ENCODE results near the gene SPPL3. TPM values are rescaled to one million over a fixed set of nuclear protein-coding genes. Genes with fewer than 3 reads are reported as not detected.

Gene SPPL3
- total RNA-seq, 2 donors from 2014 or later, result 13.5 to 16.5 TPM

- no peak for ATAC-seq
- WGBS, 2 donors, result 59 to 72% methylated on average over 3 of the region's 3 CpGs
These were observed 35.4 kb upstream of the SPPL3 start for GRCh38 chr12:120939523-120939922.

GRCh38 chr12:120938496-120938895, 34.3 kb upstream of the SPPL3 start:
- intact Hi-C loops (cut with DNase I), result no loop called here
- no peaks in the 10 kb centered on the region for H3K4me1 ChIP-seq
- ATAC-seq (no peak), DNase-seq (no peak)
- H3K9me3 ChIP-seq, result no peaks in the 10 kb centered on the region
- H3K36me3 ChIP-seq (replicated peaks in 1 of 2; ENCODE audit: insufficient read depth in 1 of 2, low read depth in 2 of 2), result no peaks in the 10 kb centered on the region
- WGBS, 2 donors, result 77 to 98% methylated on average over 3 of the region's 3 CpGs
- H3K27ac ChIP-seq, result no peak overlapping the region
- TF ChIP-seq CTCF (IDR thresholded peaks at IDR 0.05), result no peak
- no peak for TF ChIP-seq POLR2A (IDR thresholded peaks at IDR 0.05)
- H3K27me3 ChIP-seq, result no peaks in the 10 kb centered on the region
- H3K4me3 ChIP-seq, result no peak overlapping the region

More at GRCh38 chr12:120939523-120939922, 35.4 kb upstream of the SPPL3 start:
- Histone ChIP-seq H3K27me3 (no peaks in the 10 kb centered on the region), H3K4me1 (no peaks in the 10 kb centered on the region), H3K27ac (peak overlapping the region in 1 of 4 donors; percentile 43), H3K36me3 (replicated peaks in 1 of 2; ENCODE audit: insufficient read depth in 1 of 2, low read depth in 2 of 2) (no peaks in the 10 kb centered on the region), H3K4me3 (no peak overlapping the region), H3K9me3 (no peaks in the 10 kb centered on the region)
- intact Hi-C loops (cut with DNase I), result no loop called here
- peak in 2 of 4 donors; percentile 14 to 71 for DNase-seq
- no peak for TF ChIP-seq POLR2A (IDR thresholded peaks at IDR 0.05)
- no peak for TF ChIP-seq CTCF (IDR thresholded peaks at IDR 0.05)

GRCh38 chr12:120936197-120936596, 32.0 kb upstream of the SPPL3 start:
- TF ChIP-seq POLR2A (IDR thresholded peaks at IDR 0.05) (no peak), CTCF (IDR thresholded peaks at IDR 0.05) (no peak)
- DNase-seq, result peak in 1 of 4 donors; percentile 39
- Histone ChIP-seq H3K27ac (no peak overlapping the region), H3K36me3 (replicated peaks in 1 of 2; ENCODE audit: insufficient read depth in 1 of 2, low read depth in 2 of 2) (no peaks in the 10 kb centered on the region), H3K4me3 (no peak overlapping the region), H3K27me3 (no peaks in the 10 kb centered on the region), H3K4me1 (no peaks in the 10 kb centered on the region), H3K9me3 (no peaks in the 10 kb centered on the region)
- 58 to 66% methylated on average over 2 of the region's 2 CpGs for WGBS, 2 donors
- ATAC-seq, result no peak
- intact Hi-C loops (cut with DNase I), result no loop called here

GRCh38 chr12:120933786-120934185, 29.6 kb upstream of the SPPL3 start:
- no peak for ATAC-seq
- 84 to 87% methylated on average over 6 of the region's 6 CpGs for WGBS, 2 donors

More at GRCh38 chr12:120933786-120934185, 29.6 kb upstream of the SPPL3 start:
- H3K27me3 ChIP-seq, result no peaks in the 10 kb centered on the region
- no peak overlapping the region for H3K27ac ChIP-seq
- H3K4me3 ChIP-seq, result no peak overlapping the region
- no peaks in the 10 kb centered on the region for H3K9me3 ChIP-seq
- DNase-seq, result no peak
- intact Hi-C loops (cut with DNase I), result no loop called here
- H3K4me1 ChIP-seq, result peaks cover 4% of the 10 kb centered on the region
- TF ChIP-seq POLR2A (IDR thresholded peaks at IDR 0.05) (no peak), CTCF (IDR thresholded peaks at IDR 0.05) (no peak)
- H3K36me3 ChIP-seq (replicated peaks in 1 of 2; ENCODE audit: insufficient read depth in 1 of 2, low read depth in 2 of 2), result no peaks in the 10 kb centered on the region
